Dedifferentiated amniotic fluid mesenchymal stem cell (primary cell): ENCODE measurements around the gene KLRD1.
A peak's percentile ranks its signal among the peaks of the same experiment; 100 is the strongest.
"Not testable (repeated sequence)": the region's sequence is repeated elsewhere in the genome, so short reads cannot be mapped to it uniquely, and the experiment has no call there.

Experiments used
- DNase-seq: peaks from one replicate; pipeline ENCODE4 v3.0.0-alpha.2; 2016; ENCODE audit errors: extremely low spot score

KLRD1 gene

GRCh38 chr12:10307630-10308029 is at the start of gene KLRD1:
TSS of gene KLRD1 (plus strand) at chr12:10307870. CDS start at chr12:10308078, 208 bp downstream.
- DNase-seq = no peak

- no peak for DNase-seq
Measured at GRCh38 chr12:10260927-10261326, 46.7 kb upstream of the KLRD1 start.

GRCh38 chr12:10268037-10268436 is 39.6 kb upstream of the KLRD1 start:
- DNase-seq = no peak

- DNase-seq = no peak
Measured at GRCh38 chr12:10272467-10272866, 35.2 kb upstream of the KLRD1 start.

GRCh38 chr12:10276774-10277173 is 30.9 kb upstream of the KLRD1 start:
- DNase-seq = no peak

GRCh38 chr12:10278104-10278503 is 29.6 kb upstream of the KLRD1 start:
- no peak for DNase-seq

- no peak for DNase-seq
Measured at GRCh38 chr12:10279937-10280336, 27.7 kb upstream of the KLRD1 start.

GRCh38 chr12:10283027-10283426 is 24.6 kb upstream of the KLRD1 start:
- DNase-seq = no peak

GRCh38 chr12:10285919-10286318 is 21.8 kb upstream of the KLRD1 start:
- DNase-seq = no peak

- DNase-seq = no peak
Measured at GRCh38 chr12:10289005-10289754, 18.5 kb upstream of the KLRD1 start.

- DNase-seq = no peak
Measured at GRCh38 chr12:10291030-10291429, 16.6 kb upstream of the KLRD1 start.

- DNase-seq = no peak
Measured at GRCh38 chr12:10293151-10293550, 14.5 kb upstream of the KLRD1 start.

- no peak for DNase-seq
Measured at GRCh38 chr12:10293570-10294227, 14.0 kb upstream of the KLRD1 start.

GRCh38 chr12:10301103-10301502 is 6.6 kb upstream of the KLRD1 start:
- DNase-seq = no peak

- DNase-seq = no peak
Measured at GRCh38 chr12:10304161-10304574, 3.5 kb upstream of the KLRD1 start.

- DNase-seq = no peak
Measured at GRCh38 chr12:10305411-10305810, 2.3 kb upstream of the KLRD1 start.

- DNase-seq = peak; percentile 48
Measured at GRCh38 chr12:10310926-10311720, 3.5 kb downstream of the KLRD1 start.

GRCh38 chr12:10319388-10319787 is 11.7 kb downstream of the KLRD1 start:
- DNase-seq = no peak

- DNase-seq = no peak
Measured at GRCh38 chr12:10320643-10321042, 13.0 kb downstream of the KLRD1 start.

- not testable (repeated sequence) for DNase-seq
Measured at GRCh38 chr12:10328691-10329090, 21.0 kb downstream of the KLRD1 start.

GRCh38 chr12:10331642-10332239 is 24.1 kb downstream of the KLRD1 start:
- peak; percentile 82 for DNase-seq

GRCh38 chr12:10336196-10336595 is 28.5 kb downstream of the KLRD1 start:
- not testable (repeated sequence) for DNase-seq
